Regular cardiac myocyte (primary cell): ENCODE results near the gene TLNRD1. TPM values are rescaled to one million over a fixed set of nuclear protein-coding genes. Genes with fewer than 3 reads are reported as not detected.

ENCODE experiments used
- total RNA-seq: library from RNA; depleted of rRNA; stranded (reverse); fragments of >200 nt; gene quantifications from 2 replicates; pipeline ENCODE4 v1.2.3, GENCODE V29; 2014

Gene TLNRD1
- total RNA-seq: 4.8 and 10.5 TPM in 2 replicates

DNA sequence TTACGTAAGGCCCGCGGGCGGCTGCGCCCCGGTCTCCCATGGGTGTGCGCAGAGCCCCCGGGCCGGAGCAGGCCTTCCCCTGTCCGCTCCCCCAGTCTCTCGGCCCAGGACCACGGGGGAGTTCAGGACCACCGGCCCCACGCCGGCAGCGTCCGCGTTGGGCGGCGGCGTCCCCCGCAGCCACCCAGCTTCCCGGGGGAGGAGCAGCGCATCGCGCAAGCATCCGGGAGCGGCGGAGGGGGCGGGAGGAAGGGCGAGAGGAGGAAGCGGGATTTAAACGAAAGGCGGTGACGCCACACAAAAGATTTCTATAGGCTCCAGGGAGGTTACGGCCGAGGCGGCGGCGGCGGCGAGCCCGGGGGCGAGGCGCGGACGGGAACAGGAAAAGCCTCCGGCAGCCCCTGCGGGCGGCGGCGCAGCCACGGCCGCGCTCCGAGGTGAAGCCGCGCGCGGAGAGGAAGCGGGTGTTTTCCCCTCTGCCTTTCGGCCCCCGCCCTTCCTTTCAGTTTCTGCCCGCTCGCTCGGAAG, at the start of gene TLNRD1:
TLNRD1 (plus strand) TSS at position 300 of the 528 bp plus-strand sequence. CDS start 1,349 bp downstream, outside the sequence.

DNA sequence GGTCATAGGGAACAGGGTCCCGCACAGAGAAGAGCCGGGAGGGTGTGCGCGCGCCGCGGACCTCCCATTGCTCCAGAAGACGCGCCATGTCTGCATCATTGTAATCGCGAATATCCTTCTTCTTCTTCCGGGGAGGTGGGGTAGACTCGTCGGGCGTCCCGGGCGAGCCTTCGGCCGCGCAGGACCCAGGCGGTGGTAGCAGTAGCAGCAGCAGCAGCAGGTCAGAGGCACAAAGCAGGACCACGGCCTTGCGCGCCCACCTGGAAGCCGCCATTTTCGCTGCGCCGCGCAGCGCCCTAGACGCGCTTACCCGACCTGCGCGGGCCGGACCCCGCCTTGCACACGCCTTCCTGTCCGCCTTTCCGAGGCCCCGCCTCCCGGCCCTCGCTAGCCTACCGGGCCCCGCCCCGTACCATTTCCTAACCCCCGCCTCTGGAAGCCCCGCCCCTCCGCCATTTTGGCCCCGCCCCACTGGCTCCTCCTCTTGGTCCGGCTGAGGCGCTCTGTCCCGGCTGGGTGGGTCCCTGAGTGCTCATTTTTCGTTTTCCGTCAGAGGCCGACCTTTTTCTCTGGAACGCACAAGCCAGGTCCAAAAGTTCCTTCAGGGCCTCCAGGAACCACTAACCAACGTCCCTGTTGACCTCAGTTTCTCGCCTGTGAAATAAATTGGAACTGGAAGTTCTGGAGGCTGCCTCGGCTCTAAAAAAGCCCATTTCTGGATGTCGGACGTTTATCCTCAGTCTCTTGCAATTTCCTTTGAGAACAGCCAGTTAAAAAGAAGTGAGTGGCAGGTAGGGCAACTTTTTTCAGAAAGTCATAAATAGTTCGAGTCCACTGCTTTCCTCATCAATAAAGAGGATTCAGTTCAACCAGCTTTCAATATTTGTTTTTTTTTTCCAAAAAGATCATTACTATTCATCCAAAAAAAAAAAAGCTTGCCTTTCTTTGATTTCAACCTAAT, 10.9 kb upstream of the TLNRD1 start, which contains the start of gene MESD:
MESD (minus strand) TSS at position 302 of the 961 bp plus-strand sequence; CDS start at position 274, 28 bp downstream.

Other genes starting within 250 kb of the TLNRD1 start
- 72.9 and 1,057 TPM in 2 replicates for gene CEMIP, start 221.6 kb upstream of the TLNRD1 start, total RNA-seq
- gene MESD, start 11.1 kb upstream of the TLNRD1 start, total RNA-seq: 18.6 and 24.0 TPM in 2 replicates
- under 0.01 TPM in 1 of 2 replicates, not detected in the other for gene CFAP161, start 133.3 kb downstream of the TLNRD1 start, total RNA-seq
- 0.56 TPM in 1 of 2 replicates, not detected in the other for gene IL16, start 196.0 kb downstream of the TLNRD1 start, total RNA-seq